SK-N-SH (cell line): ENCODE results near the gene TBX6.

Experiments
- CTCF ChIP-seq: fragments of 200-600 bp; sonication (generic); IDR thresholded peaks from 2 replicates; pipeline ENCODE4 v1.6.1; 2017; ENCODE audit warnings: antibody characterized with exemption, mild to moderate bottlenecking, moderate library complexity
- MAX ChIP-seq: IDR thresholded peaks from 2 replicates; pipeline ENCODE4 v1.4.0; 2012; ENCODE audit warnings: low read depth
- MEF2A ChIP-seq: IDR thresholded peaks from 2 replicates; pipeline ENCODE4 v1.4.0; 2012; ENCODE audit warnings: low read depth, borderline replicate concordance
- RAD21 ChIP-seq: IDR thresholded peaks from 2 replicates; pipeline ENCODE4 v1.6.1; 2012; ENCODE audit warnings: mild to moderate bottlenecking, low read length
- TAF1 ChIP-seq: IDR thresholded peaks from 2 replicates; pipeline ENCODE4 v1.6.1; 2012; ENCODE audit warnings: low read depth, mild to moderate bottlenecking, low read length, moderate library complexity, borderline replicate concordance
- TCF12 ChIP-seq: IDR thresholded peaks from 2 replicates; pipeline ENCODE4 v1.4.0; 2012
- USF2 ChIP-seq: fragments of 150-350 bp; IDR thresholded peaks from 2 replicates; pipeline ENCODE4 v1.6.1; 2017; ENCODE audit warnings: antibody characterized with exemption, low read length, low read depth, borderline replicate concordance

- no peak for TF ChIP-seq TCF12
- no peak for TF ChIP-seq TAF1
- TF ChIP-seq CTCF = no peak
- TF ChIP-seq RAD21 = no peak
- no peak for TF ChIP-seq MEF2A
- no peak for TF ChIP-seq MAX
- no peak for TF ChIP-seq USF2
These were observed 27.0 kb downstream of the TBX6 start for GRCh38 chr16:30064729-30065101.
